ENCODE results near the gene GSK3B.
"Not testable (repeated sequence)": the region's sequence is repeated elsewhere in the genome, so short reads cannot be mapped to it uniquely, and the experiment has no call there.

GSK3B gene

DNA sequence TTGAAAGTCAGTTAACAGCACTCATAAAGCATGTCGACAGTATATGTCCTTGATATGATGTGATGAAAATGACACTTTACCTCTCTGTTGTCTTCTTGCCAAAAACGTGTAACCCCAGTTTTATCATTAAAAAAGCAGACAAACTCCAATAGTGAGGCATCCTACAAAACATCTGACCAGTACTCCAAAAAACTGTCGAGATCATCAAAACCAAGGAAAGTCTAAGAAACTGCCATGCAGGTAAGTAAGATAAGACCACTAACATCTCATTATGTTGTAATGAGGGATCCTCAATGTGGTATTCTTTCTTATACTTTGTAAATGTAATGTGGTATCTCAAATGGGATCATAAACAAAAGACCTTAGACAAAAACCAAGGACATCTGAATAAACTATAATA, 160.0 kb downstream of the GSK3B start:
- no peak for DNase-seq (ENCODE audit: low spot score)

DNA sequence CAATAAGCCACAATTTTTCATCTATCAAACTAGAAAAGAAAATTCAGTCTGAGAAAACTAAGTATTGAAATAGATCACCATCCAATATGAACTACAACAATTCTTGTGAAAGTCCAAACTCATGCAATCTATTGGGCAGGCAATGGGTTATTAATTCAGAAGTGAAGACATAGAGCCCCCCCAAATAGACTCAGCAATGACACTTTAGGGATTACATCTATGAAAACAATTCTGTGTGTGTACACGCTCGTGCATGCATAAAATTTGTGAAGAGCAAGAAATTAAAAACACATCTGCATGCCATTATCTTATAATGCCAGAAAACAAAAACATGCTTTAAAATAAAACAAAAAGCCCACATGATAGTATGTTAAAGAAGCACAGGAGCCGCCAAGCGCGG, 161.0 kb downstream of the GSK3B start:
- DNase-seq (ENCODE audit: low spot score), result no peak

DNA sequence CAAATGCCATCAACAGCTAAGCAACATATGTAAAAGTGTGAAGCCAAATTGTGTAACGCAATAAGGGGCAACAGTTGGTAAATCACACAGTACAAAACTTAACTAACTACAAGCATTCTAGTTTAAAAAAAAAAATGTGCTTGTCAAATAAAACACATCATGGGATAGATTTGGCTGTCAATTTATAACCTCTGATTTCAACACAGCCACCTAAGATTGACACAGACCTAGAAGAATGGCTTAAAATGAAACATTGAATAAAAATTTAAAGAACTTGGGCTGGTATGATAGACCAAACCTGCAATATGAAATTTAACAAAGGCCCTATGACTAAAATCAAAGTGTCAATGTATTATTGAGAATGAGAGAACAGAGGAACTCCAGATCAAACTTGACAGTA, 164.0 kb downstream of the GSK3B start:
- DNase-seq (ENCODE audit: low spot score), result no peak

DNA sequence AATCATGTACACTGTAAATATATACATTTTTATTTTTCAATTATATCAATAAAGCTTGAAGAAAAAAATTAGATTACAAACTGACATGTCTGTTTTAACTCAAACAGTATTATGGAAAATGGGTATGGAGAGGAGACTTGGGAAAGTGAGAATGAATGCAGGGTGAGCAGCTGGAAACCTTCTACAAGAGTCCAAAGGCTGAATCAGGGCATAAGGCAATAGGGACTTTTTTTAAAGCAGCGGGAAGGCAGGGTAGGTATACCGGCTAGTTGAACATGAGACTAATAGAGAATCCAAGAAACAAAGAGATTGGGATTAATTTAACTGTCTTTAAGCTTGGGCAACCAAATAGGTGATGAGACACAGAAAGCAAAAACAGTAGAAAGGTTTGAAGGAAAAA, 167.1 kb downstream of the GSK3B start:
- no peak for DNase-seq (ENCODE audit: low spot score)

DNA sequence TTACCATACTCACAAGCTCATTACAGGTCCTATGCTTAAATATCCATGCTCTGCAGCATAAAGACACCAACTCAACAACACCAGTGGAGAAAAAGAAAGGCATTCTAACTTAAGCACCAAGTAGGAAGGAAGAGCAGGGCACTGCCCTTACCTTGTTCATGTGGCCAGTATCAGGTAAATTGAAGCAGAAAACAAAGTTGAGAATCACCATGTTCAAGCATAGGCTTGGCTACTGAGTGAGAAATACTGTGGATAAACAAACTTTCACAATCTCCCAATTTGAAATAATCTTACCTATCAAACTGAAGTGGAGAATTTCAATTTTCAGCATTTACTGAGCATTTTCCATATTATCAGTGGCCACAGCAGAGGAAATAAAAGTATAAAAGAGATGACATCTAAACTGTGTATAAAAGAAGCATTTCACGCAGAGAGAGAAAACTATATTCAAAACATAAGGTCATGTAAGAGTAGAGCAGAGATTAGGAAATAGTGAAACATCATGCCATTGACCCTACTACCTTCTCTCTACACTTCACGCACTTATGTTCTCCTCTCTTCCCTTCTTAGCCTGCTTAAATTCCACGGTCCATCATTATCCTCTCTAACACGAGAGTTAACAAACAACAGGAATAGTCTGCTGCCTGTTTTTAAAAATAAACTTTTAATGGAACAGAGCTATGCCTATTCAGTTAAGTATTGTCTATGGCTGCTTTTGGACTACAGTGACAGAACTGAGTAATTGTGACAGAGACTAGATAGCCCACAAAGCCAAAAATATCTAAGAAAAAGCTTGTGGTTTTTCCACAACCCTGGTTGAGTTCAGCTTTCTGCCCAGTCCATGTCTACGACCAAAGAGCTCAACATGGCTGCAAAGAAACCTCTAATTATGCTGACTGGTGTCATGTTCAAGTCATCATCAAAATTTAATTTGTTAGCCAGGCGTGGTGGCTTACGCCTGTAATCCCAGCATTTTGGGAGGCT, 169.8 kb downstream of the GSK3B start:
- DNase-seq (ENCODE audit: low spot score), result no peak

DNA sequence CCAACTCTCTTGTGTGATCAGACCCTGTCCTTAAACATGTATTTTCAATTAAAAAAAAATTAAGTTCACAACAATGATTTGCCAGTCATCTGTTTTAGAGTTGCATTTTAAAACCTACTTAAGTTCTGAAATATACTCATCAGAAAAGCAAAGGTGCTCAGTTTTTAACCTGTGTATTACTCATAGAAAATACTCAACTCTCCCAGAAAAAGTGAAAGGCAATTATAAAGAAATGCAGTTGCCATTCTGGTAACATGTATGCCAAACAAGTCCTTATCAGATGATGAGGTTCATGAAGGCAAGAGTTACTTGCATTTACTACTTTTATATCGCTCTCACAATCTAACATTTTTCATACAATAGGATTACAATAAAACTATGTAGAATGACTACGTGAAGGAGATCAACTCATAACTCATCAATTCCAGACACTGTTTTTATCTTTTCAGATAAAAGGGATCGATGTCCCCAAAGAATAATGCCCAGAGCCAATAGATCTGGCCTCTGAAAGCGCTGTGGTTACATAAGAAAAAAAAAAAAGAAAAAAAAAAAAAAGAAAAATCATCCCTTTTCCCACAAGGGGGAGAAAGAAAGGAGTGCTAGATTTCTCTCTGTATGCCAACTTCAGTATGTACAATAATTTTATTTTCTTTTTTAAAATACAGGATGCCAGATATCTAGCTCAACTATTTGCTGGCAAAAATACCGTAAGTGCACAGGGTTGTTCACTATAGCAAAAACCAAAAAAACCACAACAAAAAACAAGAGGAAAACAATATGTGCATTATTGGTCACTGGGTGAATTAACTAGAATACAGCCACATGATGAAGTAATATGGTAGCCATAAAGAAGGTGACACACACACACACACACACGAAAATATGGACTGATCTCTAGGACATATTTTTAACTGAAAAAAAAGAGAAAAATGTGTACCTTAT, 175.0 kb downstream of the GSK3B start:
- no peak for DNase-seq (ENCODE audit: low spot score)

DNA sequence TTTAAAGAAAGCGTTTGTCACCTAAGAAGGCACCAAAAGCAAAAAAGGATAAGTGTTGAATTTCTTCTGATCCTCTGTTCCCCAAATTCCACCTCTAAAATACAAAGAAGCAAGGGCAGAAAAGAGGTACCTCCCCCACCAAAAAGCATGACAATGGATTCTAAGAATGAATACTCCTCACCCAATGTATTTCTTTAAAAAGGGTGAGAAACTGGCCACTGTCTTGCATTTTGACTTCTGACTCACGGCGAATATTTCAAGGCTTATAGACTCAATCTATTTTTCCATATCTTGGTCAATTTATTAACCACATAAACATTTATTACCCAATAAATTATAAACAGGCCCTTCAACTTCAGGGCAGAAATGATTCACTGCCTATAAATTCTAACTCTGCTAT, 181.2 kb downstream of the GSK3B start:
- DNase-seq (ENCODE audit: low spot score), result no peak

DNA sequence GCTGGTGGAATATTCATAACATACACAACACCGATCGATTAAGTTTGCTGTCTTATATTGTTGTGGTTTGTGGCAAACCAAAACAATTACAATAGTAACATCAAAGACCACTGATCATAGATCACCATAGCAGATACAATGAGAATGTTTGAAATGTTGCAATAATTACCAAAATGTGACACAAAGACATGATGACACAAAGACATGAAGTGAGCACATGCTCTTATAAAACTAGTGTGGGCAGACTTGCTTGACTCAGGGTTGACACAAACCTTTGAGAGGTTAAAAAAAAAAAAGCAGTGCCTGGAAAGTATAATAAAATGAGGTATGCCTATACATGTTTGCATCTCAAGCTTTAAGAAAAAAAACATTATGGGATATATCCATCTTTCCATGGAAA, 182.0 kb downstream of the GSK3B start:
- DNase-seq (ENCODE audit: low spot score), result no peak

DNA sequence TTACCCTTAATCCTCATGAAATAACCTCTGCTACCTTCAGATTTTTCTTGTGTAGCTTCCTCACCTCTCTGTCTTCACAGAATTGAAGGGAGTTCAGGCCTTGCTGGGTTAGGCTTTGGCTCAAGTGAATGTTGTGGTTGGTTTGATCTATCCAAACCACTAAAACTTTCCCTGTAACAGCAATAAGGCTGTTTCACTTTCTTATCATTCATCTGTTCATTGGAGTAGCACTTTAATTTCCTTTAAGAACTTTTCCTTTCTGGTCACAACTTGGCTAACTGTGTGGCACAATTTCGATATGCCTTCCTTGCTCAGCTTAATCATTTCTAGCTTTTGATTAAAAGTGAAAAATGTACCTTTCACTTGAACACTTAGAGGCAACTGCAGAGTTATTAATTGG, 182.5 kb downstream of the GSK3B start:
- no peak for DNase-seq (ENCODE audit: low spot score)

DNA sequence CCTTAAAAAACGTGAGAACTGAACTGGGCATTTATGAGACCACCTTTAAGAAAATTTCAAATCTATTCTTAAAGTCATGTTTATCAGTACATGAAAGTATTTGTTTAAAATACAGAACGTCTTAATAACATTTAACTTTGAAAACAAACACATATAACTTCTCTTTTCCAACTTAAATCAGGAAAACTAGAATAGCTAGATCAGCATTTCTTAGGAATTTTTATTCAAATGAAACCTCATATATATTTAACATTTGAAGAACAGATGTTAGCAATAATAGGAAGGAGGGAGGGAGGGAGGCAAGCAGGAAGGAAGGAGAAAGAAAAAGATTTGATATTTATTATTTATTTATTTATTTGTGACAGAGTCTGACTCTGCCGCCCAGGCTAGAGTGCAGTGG, 192.2 kb downstream of the GSK3B start:
- DNase-seq (ENCODE audit: low spot score), result no peak

DNA sequence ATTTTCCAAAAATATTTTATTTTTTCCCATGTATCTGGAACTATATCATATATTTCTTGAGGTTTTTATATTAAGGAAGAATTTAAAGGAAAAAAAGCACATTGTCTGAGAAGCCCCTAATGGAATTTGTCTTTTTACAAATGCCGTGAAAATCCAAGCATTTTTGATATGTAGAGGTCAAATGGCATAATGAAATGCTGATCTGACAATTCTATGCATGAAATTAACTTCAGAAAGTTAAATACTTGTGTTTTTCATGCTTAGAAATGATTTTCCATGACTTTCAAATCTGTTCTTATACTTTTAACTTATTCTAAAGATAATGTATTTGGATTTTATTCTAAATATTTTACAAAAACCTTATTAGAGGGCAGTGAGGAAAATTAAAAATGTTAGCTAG, 193.1 kb downstream of the GSK3B start:
- no peak for DNase-seq (ENCODE audit: low spot score)

DNA sequence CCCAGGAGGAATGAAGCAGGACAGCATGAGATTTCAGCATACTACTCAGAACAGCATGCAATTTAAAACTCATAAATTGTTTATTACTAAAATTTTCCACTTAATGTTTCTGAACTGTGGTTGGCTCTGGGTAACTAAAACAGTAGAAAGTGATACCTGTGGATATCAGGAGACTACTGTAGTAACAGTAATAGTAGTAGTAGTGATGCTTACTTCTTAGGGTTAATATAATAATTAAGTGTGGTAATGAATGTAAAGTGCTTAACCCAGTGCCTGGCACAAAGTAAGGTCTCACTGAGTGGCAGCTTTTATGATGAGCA, 195.1 kb downstream of the GSK3B start:
- no peak for DNase-seq (ENCODE audit: low spot score)

DNA sequence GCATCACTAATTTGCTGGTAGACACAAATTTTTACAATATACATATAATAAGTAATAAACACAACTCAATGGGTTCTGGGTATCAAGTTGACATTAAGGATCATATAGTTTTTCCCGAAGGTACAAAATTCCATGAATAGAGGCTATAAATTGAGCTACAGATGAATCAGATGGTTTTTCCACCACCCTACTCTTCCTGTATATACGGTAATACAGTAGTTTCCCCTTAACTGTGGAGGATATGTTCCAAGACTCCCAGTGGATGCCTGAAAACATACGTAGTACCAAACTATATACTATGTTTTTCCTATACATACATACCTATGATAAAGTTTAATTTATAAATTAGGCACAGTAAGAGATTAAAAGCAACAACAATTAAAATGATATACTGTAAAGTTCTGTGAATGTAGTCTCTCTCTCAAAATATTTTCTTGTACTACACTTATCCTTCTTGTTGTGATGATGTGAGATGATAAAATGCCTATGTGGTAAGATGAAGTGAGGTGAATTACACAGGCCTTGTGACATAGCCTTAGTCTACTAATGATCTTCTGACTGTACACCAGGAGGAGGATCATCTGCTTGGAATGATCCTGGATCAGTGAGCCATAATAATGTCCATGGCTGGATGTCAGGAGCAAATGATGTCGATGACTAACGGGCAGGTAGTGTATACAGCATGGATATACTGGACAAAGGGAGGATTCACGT, 195.6 kb downstream of the GSK3B start:
- no peak for DNase-seq (ENCODE audit: low spot score)

DNA sequence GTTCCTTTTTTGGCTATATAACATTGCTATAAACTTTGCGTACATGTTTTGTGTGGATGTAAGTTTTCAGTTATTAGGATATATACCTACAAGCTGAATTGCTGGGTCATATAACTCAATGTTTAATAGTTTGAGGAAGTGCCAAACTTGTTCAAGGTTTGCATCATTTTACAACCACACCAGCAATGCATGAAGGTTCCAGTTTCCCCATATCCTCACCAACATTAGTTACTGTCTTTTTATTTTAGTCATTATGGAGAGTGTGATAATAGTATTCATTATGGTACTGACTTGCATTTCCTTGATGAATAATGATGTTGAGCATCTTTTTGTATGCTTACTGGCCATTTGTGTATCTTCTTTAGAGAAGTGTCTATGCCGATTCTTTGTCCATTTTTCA, 200.1 kb downstream of the GSK3B start:
- no peak for DNase-seq (ENCODE audit: low spot score)

DNA sequence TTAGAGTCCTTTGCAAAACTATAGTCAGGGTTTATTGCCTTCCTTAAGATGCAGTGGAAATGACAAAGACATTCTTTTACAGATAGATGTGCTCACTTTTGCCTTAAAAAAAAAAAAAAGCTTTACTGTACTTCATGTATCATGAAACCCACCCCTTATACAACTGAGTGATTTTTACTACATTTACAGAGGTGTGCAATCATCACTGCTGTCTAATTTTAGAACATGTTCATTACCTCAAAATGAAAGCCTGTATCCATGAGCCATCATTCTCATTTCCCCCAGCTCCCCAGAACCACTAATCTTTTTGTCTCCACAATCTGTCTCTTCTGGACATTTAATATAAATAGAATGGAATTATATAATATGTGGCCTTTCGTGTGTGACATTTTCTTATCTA, 200.5 kb downstream of the GSK3B start:
- DNase-seq (ENCODE audit: low spot score), result no peak

DNA sequence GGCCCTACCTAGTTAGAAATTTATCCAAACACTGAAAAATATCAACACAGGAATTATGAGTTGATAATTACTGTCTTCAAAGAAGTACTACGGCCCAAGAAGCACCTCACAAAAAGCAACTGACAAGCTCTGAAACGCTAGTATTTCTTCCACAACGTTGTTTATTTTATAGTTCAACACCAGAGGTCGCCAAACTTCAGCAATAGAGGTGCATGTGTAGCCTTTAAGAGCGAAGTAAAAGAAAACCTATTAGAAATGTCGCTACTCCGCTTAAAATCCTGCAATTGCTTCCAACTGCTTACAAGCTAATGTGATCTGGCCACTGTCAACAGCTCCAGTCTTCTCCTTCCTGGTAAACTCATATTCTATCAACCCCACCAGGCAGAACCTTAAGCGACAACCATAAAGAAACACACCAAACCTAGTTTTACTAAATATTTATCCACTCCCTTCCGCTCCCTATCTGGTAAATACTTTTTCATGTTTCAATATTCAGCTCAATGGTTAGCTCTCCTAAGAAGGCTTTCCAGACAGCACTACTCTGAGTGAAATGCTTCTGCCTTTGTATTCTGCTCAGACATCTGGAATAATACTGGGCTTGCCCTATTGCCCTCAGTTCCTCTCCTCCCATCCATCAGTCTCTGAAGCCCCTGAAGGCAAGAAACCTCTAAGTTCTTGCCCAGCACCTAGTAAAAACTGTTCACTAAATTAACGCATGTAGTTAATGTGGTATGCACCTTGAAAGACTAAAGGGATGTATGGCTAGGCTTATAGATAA, 202.1 kb downstream of the GSK3B start:
- DNase-seq (ENCODE audit: low spot score), result peak; percentile 16

DNA sequence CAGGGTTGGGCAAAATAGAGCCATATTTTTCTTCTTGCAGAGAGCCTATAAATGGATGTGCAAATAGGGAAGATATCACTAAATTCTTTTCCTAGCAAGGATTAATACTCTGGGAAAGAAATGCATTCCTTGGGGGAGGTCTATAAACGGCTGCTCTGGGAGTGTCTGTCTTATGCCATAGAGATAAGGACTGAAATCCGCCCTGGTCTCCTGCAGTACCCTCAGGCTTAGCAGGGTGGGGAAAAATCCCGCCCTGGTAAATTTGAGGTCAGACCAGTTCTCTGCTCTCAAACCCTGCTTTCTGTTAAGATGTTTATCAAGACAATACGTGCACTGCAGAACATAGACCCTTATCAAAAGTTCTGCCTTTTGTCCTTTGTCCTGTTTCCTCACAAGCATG, 205.6 kb downstream of the GSK3B start:
- not testable (repeated sequence) for DNase-seq (ENCODE audit: low spot score)

DNA sequence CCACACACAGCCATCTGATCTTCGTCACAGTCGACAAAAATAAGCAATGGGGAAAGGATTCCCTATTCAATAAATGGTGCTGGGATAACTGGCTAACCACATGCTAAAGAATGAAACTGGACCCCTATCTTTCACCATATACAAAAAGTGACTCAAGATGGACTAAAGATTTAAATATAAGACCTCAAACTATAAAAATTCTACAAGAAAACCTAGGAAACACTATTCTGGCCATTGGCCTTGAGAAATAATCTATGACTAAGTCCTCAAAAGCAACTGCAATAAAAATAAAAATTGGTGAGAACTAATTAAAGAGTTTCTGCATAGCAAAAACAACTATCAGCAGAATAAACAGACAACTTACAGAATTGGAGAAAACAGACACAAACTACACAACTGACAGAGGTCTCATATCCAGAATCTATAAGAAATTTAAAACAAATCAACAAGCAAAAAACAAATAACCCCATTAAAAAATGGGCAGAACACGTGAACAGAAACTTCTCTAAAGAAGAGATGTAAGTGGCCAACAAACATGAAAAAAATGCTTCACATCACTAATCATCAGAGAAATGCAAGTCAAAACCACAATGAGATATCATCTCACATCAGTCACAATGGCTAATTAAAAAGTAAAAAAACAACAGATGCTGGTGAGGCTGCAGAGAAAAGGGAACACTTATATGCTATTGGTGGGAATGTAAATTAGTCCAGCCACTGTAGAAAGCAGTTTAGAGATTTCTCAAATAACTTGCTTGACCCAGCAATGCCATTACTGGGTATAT, 208.3 kb downstream of the GSK3B start:
- no peak for DNase-seq (ENCODE audit: low spot score)

DNA sequence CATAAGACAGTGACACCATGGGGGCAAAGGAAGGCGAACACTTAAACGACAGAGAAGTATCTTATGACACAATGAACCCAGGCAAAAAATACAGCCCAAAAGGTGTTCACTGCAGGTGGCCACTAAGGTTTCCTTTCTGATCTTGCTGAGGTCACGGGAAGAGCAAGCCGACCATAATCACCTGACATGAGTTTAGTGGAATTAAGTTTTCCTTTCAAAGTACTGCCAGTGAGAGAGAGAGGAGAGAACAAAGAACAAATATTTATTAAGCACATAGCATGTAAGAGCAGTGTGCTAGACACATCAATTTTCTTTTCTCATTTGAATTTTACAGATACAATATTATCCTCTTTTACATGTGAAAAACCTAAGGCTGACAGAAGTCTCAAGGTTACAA, 210.1 kb downstream of the GSK3B start:
- DNase-seq (ENCODE audit: low spot score), result no peak

DNA sequence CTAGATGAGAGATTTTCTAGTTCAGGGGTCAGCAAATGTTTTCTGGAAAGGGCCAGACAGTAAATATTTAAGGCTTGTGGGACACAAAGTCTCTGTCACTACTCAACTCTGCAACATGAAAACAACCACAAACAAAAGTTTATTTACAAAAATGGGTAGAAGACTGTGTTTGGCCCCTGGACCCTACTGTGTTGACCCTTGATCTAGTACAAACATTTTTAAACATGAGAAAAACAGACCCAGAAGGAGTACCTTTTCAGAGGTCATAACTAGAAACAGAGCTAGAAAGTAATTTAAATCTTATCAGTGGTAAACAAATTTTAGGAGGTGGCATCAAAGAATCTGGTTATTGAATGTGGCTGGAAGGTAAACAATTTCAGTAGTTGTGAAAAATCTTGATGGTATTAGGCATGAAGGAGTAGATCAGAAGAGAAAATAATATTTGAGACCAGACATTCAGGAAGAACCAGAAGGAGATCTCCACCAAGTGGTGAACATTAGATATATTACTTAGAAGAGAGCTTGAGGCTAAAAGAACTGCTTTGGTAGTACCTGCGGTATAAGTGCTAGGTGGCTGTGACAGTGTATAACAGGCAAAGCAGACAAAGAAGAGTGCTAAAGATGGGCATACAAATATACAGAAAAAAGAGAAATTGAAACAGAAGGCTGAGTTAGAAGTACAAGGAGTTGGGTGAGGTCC, 210.6 kb downstream of the GSK3B start:
- DNase-seq (ENCODE audit: low spot score), result no peak
